ENCODE data around the gene IFNAR1.

Gene IFNAR1

GRCh38 chr21:33339135-33339534 lies 14.4 kb downstream of the IFNAR1 start:
- no peak for DNase-seq (ENCODE audit: low read depth)
- TF ChIP-seq MYC (IDR thresholded peaks at IDR 0.05; ENCODE audit: low read depth, low read length): no peak
- no peak for TF ChIP-seq POLR2A (IDR thresholded peaks at IDR 0.05; ENCODE audit: extremely low read depth, insufficient read length)
- TF ChIP-seq, protein P1, sequence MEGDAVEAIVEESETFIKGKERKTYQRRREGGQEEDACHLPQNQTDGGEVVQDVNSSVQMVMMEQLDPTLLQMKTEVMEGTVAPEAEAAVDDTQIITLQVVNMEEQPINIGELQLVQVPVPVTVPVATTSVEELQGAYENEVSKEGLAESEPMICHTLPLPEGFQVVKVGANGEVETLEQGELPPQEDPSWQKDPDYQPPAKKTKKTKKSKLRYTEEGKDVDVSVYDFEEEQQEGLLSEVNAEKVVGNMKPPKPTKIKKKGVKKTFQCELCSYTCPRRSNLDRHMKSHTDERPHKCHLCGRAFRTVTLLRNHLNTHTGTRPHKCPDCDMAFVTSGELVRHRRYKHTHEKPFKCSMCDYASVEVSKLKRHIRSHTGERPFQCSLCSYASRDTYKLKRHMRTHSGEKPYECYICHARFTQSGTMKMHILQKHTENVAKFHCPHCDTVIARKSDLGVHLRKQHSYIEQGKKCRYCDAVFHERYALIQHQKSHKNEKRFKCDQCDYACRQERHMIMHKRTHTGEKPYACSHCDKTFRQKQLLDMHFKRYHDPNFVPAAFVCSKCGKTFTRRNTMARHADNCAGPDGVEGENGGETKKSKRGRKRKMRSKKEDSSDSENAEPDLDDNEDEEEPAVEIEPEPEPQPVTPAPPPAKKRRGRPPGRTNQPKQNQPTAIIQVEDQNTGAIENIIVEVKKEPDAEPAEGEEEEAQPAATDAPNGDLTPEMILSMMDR (IDR thresholded peaks at IDR 0.05; ENCODE audit: low read depth, low read length): no peak
- TF ChIP-seq, protein P2, sequence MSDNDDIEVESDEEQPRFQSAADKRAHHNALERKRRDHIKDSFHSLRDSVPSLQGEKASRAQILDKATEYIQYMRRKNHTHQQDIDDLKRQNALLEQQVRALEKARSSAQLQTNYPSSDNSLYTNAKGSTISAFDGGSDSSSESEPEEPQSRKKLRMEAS (IDR thresholded peaks at IDR 0.05; ENCODE audit: low read depth, low read length): no peak
- no peak overlapping the region for H3K4me3 ChIP-seq (ENCODE audit: low read depth, low read length)

- no peak for DNase-seq (ENCODE audit: low read depth)
- no peak for TF ChIP-seq MYC (IDR thresholded peaks at IDR 0.05; ENCODE audit: low read depth, low read length)
- no peak for TF ChIP-seq POLR2A (IDR thresholded peaks at IDR 0.05; ENCODE audit: extremely low read depth, insufficient read length)
- TF ChIP-seq, protein P1 (IDR thresholded peaks at IDR 0.05; ENCODE audit: low read depth, low read length): no peak
- TF ChIP-seq, protein P2 (IDR thresholded peaks at IDR 0.05; ENCODE audit: low read depth, low read length): no peak
Observed at GRCh38 chr21:33339918-33340317, 15.1 kb downstream of the IFNAR1 start.

DNA sequence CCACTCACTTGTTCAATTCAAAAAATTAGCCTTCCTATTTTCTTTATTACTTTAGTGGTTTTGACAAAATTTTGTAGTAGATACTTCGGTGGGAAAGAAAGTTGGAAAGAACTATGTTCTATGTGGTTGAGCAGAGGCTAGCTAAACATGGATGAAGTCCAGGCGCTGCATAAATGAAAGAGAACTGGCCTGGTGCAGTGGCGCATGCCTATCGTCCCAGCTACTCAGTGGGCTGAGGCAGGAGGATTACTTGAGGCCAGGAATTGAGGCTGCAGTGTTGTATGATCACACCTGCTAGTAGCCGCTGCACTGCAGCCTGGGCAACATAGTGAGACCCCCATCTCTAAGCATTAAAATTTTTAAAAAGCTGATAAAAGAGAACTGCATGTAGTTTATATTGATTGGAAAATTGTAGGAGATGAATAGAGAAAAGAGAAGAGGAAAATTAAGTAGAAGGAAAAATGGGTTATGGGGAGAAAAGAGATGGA lies 21.0 kb downstream of the IFNAR1 start:
- DNase-seq (ENCODE audit: low read depth): no peak
- H3K4me3 ChIP-seq (ENCODE audit: low read depth, low read length): no peak overlapping the region
- TF ChIP-seq MYC (IDR thresholded peaks at IDR 0.05; ENCODE audit: low read depth, low read length) (no peak), POLR2A (IDR thresholded peaks at IDR 0.05; ENCODE audit: extremely low read depth, insufficient read length) (no peak)
- TF ChIP-seq, protein P1 (IDR thresholded peaks at IDR 0.05; ENCODE audit: low read depth, low read length): no peak
- TF ChIP-seq, protein P2 (IDR thresholded peaks at IDR 0.05; ENCODE audit: low read depth, low read length): no peak

More at GRCh38 chr21:33339918-33340317, 15.1 kb downstream of the IFNAR1 start:
- no peak overlapping the region for H3K4me3 ChIP-seq (ENCODE audit: low read depth, low read length)

- DNase-seq (ENCODE audit: low read depth): no peak
- no peak for TF ChIP-seq POLR2A (IDR thresholded peaks at IDR 0.05; ENCODE audit: extremely low read depth, insufficient read length)
- TF ChIP-seq, protein P1 (IDR thresholded peaks at IDR 0.05; ENCODE audit: low read depth, low read length): no peak
- TF ChIP-seq MYC (IDR thresholded peaks at IDR 0.05; ENCODE audit: low read depth, low read length): no peak
- TF ChIP-seq, protein P2 (IDR thresholded peaks at IDR 0.05; ENCODE audit: low read depth, low read length): no peak
Observed at GRCh38 chr21:33348706-33349105, 23.9 kb downstream of the IFNAR1 start.

GRCh38 chr21:33350676-33351075 lies 25.9 kb downstream of the IFNAR1 start:
- no peak overlapping the region for H3K4me3 ChIP-seq (ENCODE audit: low read depth, low read length)
- DNase-seq (ENCODE audit: low read depth): no peak
- TF ChIP-seq, protein P2 (IDR thresholded peaks at IDR 0.05; ENCODE audit: low read depth, low read length): no peak

More at GRCh38 chr21:33348706-33349105, 23.9 kb downstream of the IFNAR1 start:
- H3K4me3 ChIP-seq (ENCODE audit: low read depth, low read length): no peak overlapping the region

DNA sequence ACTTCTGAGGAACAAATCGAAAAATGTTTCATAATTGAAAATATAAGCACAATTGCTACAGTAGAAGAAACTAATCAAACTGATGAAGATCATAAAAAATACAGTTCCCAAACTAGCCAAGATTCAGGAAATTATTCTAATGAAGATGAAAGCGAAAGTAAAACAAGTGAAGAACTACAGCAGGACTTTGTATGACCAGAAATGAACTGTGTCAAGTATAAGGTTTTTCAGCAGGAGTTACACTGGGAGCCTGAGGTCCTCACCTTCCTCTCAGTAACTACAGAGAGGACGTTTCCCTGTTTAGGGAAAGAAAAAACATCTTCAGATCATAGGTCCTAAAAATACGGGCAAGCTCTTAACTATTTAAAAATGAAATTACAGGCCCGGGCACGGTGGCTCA lies 30.6 kb downstream of the IFNAR1 start:
- TF ChIP-seq, protein P1 (IDR thresholded peaks at IDR 0.05; ENCODE audit: low read depth, low read length): no peak
- TF ChIP-seq, protein P2 (IDR thresholded peaks at IDR 0.05; ENCODE audit: low read depth, low read length): no peak
- TF ChIP-seq MYC (IDR thresholded peaks at IDR 0.05; ENCODE audit: low read depth, low read length) (no peak), POLR2A (IDR thresholded peaks at IDR 0.05; ENCODE audit: extremely low read depth, insufficient read length) (no peak)
- no peak for DNase-seq (ENCODE audit: low read depth)
- no peak overlapping the region for H3K4me3 ChIP-seq (ENCODE audit: low read depth, low read length)

Data from NB4 (cell line).